Body of pancreas (tissue), 4 donors: ENCODE measurements around the gene TMEM45A. TPM values are rescaled to one million over a fixed set of nuclear protein-coding genes. Genes with fewer than 3 reads are reported as not detected.

Source experiments
- ATAC-seq: fragments of 150-250 bp; one replicate; pipeline ENCODE4 v1.9.1; 2016
- DNase-seq, 4 donors: peaks; one replicate each; pipeline ENCODE4 v3.0.0-alpha.2; 2019
- H3K27ac ChIP-seq, 4 donors: fragments of 200-600 bp; sonication (generic); 1 replicate in 3 of 4; 2 replicates in 1 of 4; pipeline versions ENCODE4 v1.5.1 to v1.6.1; 2016 to 2019; ENCODE audit warnings: mild to moderate bottlenecking in 1 of 4, mixed read lengths in 1 of 4, moderate library complexity in 1 of 4
- H3K27me3 ChIP-seq, 2 donors: fragments of 200-600 bp; sonication (generic); one replicate each; pipeline ENCODE4 v1.6.0; 2016; ENCODE audit warnings: mild to moderate bottlenecking in 1 of 2
- H3K36me3 ChIP-seq, 2 donors: fragments of 200-600 bp; sonication (generic); replicated peaks in 1 of 2; 2 replicates each; pipeline ENCODE4 v1.5.1; 2016; ENCODE audit warnings: low read depth in 2 of 2; ENCODE audit not compliant: insufficient read depth in 1 of 2
- H3K4me1 ChIP-seq: fragments of 200-600 bp; sonication (generic); one replicate; pipeline ENCODE4 v1.6.0; 2016
- H3K4me3 ChIP-seq, 2 donors: fragments of 200-600 bp; sonication (generic); 1 replicate in 1 of 2; 2 replicates in 1 of 2; pipeline ENCODE4 v1.5.1; 2016 to 2019
- H3K9me3 ChIP-seq, 3 donors: fragments of 200-600 bp; sonication (generic); 1 replicate in 2 of 3; 2 replicates in 1 of 3; pipeline ENCODE4 v1.5.1; 2016
- CTCF ChIP-seq, 7 experiments: fragments of 450-650 bp in 4 of 7; fragments of 200-600 bp in 3 of 7; sonication (generic) in 3 of 7; IDR thresholded peaks; one replicate each; pipeline ENCODE4 v1.5.1; 2016 to 2019; ENCODE audit warnings: antibody characterized with exemption in 7 of 7
- POLR2A ChIP-seq, 3 donors: fragments of 450-650 bp; IDR thresholded peaks; one replicate each; pipeline ENCODE4 v1.6.1; 2016; ENCODE audit warnings: antibody characterized with exemption in 3 of 3, mild to moderate bottlenecking in 2 of 3
- WGBS, 2 donors: methylation state at CpG; one replicate each; pipeline ENCODE4 v1.1.5; 2017; 5-methylcytosine and 5-hydroxymethylcytosine counted together
- intact Hi-C: fragments of 100-400 bp; cut with DNase I; formaldehyde crosslinking; loops from one replicate; pipeline ENCODE4 v1.15.1; 2023
- total RNA-seq, 2 donors: library from RNA; depleted of rRNA; stranded (reverse); fragments of >200 nt; gene quantifications; one replicate each; pipeline ENCODE4 v1.1.0, GENCODE V29; 2016

Gene TMEM45A
- total RNA-seq, 2 donors from 2014 or later = 13.7 to 24.1 TPM

- Histone ChIP-seq H3K4me3 (no peak overlapping the region), H3K36me3 (no peaks in the 10 kb centered on the region), H3K4me1 (no peaks in the 10 kb centered on the region), H3K27ac (no peak overlapping the region), H3K9me3 (no peaks in the 10 kb centered on the region), H3K27me3 (no peaks in the 10 kb centered on the region)
- intact Hi-C loops = no loop called here
- TF ChIP-seq POLR2A (IDR thresholded peaks at IDR 0.05) (no peak), CTCF (IDR thresholded peaks at IDR 0.05) (no peak)
- DNase-seq (no peak), ATAC-seq (no peak)
- WGBS, 2 donors = 78 to 80% methylated on average over 2 of the region's 2 CpGs
Observed at GRCh38 chr3:100556673-100557310, 64.4 kb downstream of the TMEM45A start.

GRCh38 chr3:100558233-100558632 is 65.8 kb downstream of the TMEM45A start:
- Histone ChIP-seq H3K27ac (no peak overlapping the region), H3K27me3 (no peaks in the 10 kb centered on the region), H3K9me3 (no peaks in the 10 kb centered on the region), H3K4me1 (no peaks in the 10 kb centered on the region), H3K36me3 (no peaks in the 10 kb centered on the region), H3K4me3 (no peak overlapping the region)
- DNase-seq = no peak
- ATAC-seq = no peak
- TF ChIP-seq CTCF (IDR thresholded peaks at IDR 0.05) = no peak
- no peak for TF ChIP-seq POLR2A (IDR thresholded peaks at IDR 0.05)
- intact Hi-C loops = no loop called here
- WGBS, 2 donors = 94 to 96% methylated on average over 6 to 7 of the region's 7 CpGs

GRCh38 chr3:100560426-100560825 is 68.0 kb downstream of the TMEM45A start:
- 85 to 92% methylated on average over 4 of the region's 4 CpGs for WGBS, 2 donors
- Histone ChIP-seq H3K36me3 (no peaks in the 10 kb centered on the region), H3K9me3 (no peaks in the 10 kb centered on the region), H3K4me1 (no peaks in the 10 kb centered on the region), H3K27ac (no peak overlapping the region), H3K4me3 (no peak overlapping the region), H3K27me3 (no peaks in the 10 kb centered on the region)
- ATAC-seq = no peak
- intact Hi-C loops = no loop called here
- no peak for DNase-seq
- TF ChIP-seq CTCF (IDR thresholded peaks at IDR 0.05) (no peak), POLR2A (IDR thresholded peaks at IDR 0.05) (no peak)

DNA sequence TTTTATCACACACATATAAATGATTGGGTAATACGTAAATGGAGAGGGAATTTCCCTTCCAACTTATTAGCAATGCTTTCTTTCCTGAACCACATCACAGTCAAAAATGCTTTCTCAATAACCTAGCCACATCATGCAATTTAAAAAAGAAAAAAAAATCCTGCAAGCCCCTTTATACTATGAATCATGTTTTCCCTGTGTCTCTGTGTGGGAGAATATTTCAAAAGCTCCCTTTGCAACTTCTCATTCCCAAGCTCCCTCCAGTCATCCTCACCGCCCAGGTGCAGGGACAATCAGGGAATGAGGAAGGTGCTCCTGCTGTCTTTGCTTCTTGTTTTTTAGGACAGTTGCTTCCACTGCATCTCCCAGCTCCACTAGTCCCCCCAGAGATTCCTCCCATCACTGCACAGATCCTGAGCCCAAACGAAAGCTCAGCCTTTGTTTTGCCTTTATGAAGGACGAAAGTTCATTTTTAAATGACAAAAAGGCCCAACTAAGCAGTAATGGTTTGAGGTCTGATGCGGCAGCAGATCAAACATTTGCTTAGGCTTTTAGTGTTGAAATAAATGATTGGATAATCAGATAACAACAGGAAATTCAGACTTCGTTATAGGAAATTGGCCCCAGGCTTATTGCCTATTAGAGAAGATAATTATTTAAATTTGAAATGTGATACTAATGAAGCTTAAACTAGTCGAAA is 69.2 kb downstream of the TMEM45A start:
- no peak overlapping the region for H3K27ac ChIP-seq
- no peaks in the 10 kb centered on the region for H3K36me3 ChIP-seq
- no peak overlapping the region for H3K4me3 ChIP-seq
- 80 to 90% methylated on average over 7 of the region's 7 CpGs for WGBS, 2 donors
- intact Hi-C loops = no loop called here
- TF ChIP-seq POLR2A (IDR thresholded peaks at IDR 0.05) (no peak), CTCF (IDR thresholded peaks at IDR 0.05) (no peak)
- no peaks in the 10 kb centered on the region for H3K27me3 ChIP-seq
- H3K9me3 ChIP-seq = no peaks in the 10 kb centered on the region
- no peaks in the 10 kb centered on the region for H3K4me1 ChIP-seq
- ATAC-seq (no peak), DNase-seq (no peak)
